ENCODE results near the gene ANKRD23. TPM values are rescaled to one million over a fixed set of nuclear protein-coding genes. Genes with fewer than 3 reads are reported as not detected.

Gene ANKRD23
- total RNA-seq, 4 donors from 2014 or later: 1.4 to 4.4 (median 1.8) TPM

GRCh38 chr2:96887493-96888012, 43.7 kb upstream of the ANKRD23 start:
- TF ChIP-seq CTCF (IDR thresholded peaks at IDR 0.05): no peak
- ATAC-seq (ENCODE audit: low FRiP score) (no peak), DNase-seq (ENCODE audit: low spot score) (no peak)

GRCh38 chr2:96885432-96886347, 41.9 kb upstream of the ANKRD23 start:
- no peak for ATAC-seq (ENCODE audit: low FRiP score)
- TF ChIP-seq CTCF (IDR thresholded peaks at IDR 0.05): no peak
- DNase-seq (ENCODE audit: low spot score): no peak

GRCh38 chr2:96884299-96885094, 40.7 kb upstream of the ANKRD23 start:
- DNase-seq (ENCODE audit: low spot score) (no peak), ATAC-seq (ENCODE audit: low FRiP score) (no peak)
- no peak for TF ChIP-seq CTCF (IDR thresholded peaks at IDR 0.05)

GRCh38 chr2:96883306-96883705, 39.5 kb upstream of the ANKRD23 start:
- no peak for ATAC-seq (ENCODE audit: low FRiP score)
- no peak for TF ChIP-seq CTCF (IDR thresholded peaks at IDR 0.05)
- DNase-seq (ENCODE audit: low spot score): no peak

GRCh38 chr2:96882906-96883305, 39.1 kb upstream of the ANKRD23 start:
- ATAC-seq (ENCODE audit: low FRiP score): no peak
- TF ChIP-seq CTCF (IDR thresholded peaks at IDR 0.05): no peak

GRCh38 chr2:96882230-96882629, 38.4 kb upstream of the ANKRD23 start:
- DNase-seq (ENCODE audit: low spot score) (no peak), ATAC-seq (ENCODE audit: low FRiP score) (no peak)
- TF ChIP-seq CTCF (IDR thresholded peaks at IDR 0.05): no peak

More at GRCh38 chr2:96882906-96883305, 39.1 kb upstream of the ANKRD23 start:
- no peak for DNase-seq (ENCODE audit: low spot score)

Data from omental fat pad (tissue), 4 donors.